Epithelial cell of esophagus (primary cell): ENCODE results near the gene YARS1.

Source experiments
- DNase-seq: peaks from one replicate; pipeline ENCODE4 v3.0.0; 2010; ENCODE audit warnings: low read depth
- H3K4me3 ChIP-seq: 2 replicates; pipeline ENCODE4 v1.5.1; 2011; ENCODE audit warnings: mild to moderate bottlenecking, low read length, control low read depth
- CTCF ChIP-seq: IDR thresholded peaks from 2 replicates; pipeline ENCODE4 v1.5.1; 2011; ENCODE audit warnings: low read depth, mild to moderate bottlenecking, low read length, control low read depth, inconsistent platforms; ENCODE audit not compliant: insufficient read depth; ENCODE audit errors: missing control alignments

YARS1 gene

DNA sequence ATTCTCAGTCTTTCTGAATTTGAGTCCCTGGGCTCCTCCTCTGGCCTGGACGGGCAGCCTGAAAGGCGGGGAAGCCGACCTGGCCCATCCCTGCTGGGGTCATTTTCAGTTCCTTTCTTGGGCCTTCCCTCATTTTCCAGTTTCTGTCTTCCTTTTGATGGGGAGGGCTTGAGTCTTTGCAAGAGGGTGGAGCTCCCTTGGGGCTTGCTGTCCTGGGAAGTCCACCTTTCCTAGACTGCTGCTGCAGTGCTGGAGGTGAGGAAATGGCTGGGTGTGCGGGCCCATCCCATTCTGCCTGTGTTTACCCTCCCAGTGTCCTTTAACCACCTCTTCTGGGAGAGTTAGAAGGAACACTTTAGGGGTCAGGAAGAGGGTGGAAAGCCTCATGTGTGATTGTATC lies 74.2 kb downstream of the YARS1 start:
- TF ChIP-seq CTCF: no peak
- H3K4me3 ChIP-seq: peak overlapping the region; percentile 73
- DNase-seq: no peak

DNA sequence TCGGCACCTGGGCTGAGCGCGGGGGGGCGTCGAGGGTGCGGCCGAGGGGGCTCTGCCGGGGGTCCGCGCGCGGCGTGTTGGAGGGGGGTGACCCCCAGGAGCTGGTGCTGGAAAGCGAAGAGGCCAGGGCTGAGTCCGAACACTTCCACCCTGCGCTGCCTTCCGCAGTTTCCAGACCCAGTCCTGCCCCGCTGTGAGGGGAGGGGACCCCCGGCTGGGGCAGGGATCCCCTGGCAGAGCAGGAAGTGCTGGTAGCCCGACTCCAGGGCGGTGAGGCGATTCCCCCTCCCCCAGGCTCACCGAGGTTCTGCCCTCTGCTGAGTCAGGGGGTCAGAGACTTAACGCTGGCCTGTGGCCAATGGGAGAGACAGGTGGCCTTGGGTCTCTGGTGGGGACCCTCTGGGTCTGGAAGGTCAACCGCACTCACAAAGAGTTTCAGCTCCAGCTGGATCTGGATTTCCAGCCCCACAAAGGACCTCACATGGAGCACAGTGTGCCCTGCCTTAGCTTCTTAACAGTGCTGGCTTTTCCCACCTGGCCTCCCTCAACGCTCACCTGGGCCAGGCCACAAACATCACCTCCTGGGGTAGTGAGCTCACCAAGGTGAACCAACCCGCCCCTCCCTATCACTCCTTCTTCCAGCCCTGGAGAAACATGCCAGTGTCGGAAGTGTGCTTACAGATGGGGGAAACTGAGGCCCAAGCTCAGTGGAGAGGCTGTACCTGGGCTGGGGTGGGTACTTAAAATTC lies 74.8 kb downstream of the YARS1 start:
- TF ChIP-seq CTCF: no peak
- H3K4me3 ChIP-seq: peak overlapping the region; percentile 73
- DNase-seq: no peak

- DNase-seq: no peak
- TF ChIP-seq CTCF: no peak
- peak overlapping the region; percentile 73 for H3K4me3 ChIP-seq
Observed at GRCh38 chr1:32741413-32742198, 75.6 kb downstream of the YARS1 start.

GRCh38 chr1:32741059-32741412 lies 76.1 kb downstream of the YARS1 start:
- peak overlapping the region; percentile 54 for H3K4me3 ChIP-seq
- no peak for DNase-seq
- no peak for TF ChIP-seq CTCF

DNA sequence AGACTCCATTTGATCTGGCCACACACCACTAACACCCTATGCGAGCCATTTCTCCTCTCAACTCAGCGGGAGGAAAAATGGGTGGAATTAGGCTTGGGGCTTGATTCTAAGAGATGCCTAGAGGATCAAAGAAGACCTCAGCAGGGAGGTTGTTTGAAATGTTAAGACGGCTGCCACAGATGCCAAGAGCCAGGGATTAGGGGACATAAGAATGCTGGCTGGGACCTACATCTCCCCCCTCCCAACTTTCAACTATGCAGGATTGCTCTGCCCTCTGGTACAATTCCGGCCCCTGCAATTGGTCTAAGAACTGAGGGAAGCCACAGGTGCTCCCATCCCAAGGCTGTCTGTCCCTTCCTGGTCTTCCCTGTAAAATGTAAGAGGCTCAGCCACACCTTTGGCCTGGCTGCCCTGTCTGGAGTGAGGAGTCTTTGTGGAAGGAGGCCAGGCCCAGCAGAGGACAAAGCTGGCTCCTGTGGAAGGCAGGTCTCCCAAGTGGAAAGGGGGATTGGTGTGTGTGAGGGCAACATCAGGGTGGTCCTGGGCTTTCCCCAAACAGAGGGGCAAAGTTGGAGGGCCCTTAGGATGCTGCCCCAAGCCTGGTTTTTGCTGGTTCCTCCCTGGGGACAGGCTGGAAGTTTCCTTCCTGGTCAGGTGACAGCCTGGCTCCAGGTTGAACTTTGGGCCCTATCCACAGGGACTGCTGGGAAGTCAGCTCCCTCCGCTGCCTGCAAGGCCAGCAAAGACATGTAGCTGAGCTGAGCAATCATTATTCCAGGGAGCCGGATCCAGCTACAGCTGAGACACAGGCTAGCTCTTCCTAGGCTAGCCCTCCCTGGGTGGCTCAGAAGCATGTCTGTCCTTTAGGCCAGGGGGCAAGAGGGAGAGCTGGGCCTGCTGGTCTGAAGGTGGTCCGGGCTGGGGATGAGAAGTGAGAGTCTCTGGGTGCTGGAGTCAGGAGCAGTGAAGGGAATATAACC lies 80.1 kb downstream of the YARS1 start:
- no peak for TF ChIP-seq CTCF
- DNase-seq: no peak
- no peak overlapping the region for H3K4me3 ChIP-seq

DNA sequence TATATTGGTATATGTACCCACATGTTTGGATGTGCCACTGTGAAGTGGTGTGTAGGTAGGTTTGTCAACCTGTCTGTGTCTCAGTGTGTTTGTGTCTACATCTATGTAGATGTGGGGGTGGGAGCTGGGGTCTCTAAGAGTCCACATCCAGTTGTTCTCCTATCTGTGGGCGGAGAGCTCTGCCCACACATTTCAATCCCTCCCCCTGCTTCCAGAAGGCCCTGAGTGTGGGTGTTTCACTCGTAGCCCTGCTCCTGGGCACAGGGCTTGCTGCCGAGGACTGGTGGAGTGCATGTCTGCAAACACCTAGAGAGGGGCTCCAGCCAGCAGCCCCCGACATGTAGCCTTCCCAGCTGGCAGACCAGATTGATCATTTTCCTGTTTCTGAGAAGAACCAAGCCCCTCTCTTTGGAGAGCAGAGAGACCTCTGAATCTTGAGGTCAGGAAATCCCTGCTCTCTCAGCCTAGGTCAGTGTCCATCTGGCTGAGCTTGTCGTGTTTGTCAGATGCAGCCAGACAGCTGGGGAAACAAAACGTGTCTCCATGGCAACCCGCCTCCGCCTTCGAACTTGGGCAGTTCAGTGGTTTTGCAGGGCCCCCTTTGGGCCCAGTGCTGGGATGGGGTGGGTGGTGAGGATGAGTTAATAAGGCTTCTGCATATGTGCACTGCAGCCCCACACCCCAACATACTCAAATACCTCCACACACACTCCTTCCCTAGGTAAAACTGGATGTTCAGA lies 83.4 kb downstream of the YARS1 start:
- H3K4me3 ChIP-seq: no peak overlapping the region
- TF ChIP-seq CTCF: no peak
- DNase-seq: no peak
